BLaER1 treated with 17β-estradiol and CSF1 and Interleukin-3, amounts not matched to agents 10 nM and 100 nM (cell line): Measurements from ENCODE around the gene ANKRD36.
A peak's percentile ranks its signal among the peaks of the same experiment; 100 is the strongest.
"Not testable (repeated sequence)": the region's sequence is repeated elsewhere in the genome, so short reads cannot be mapped to it uniquely, and the experiment has no call there.

Experiments
- H3K27ac ChIP-seq, 11 experiments: shearing (Covaris generic); formaldehyde crosslinking; 2 replicates each; pipeline ENCODE4 v1.8.1; 2022
- H3K27me3 ChIP-seq, 11 experiments: shearing (Covaris generic); formaldehyde crosslinking; 2 replicates each; pipeline ENCODE4 v1.8.1; 2022
- H3K36me3 ChIP-seq, 11 experiments: shearing (Covaris generic); formaldehyde crosslinking; 2 replicates each; pipeline ENCODE4 v1.8.1; 2022
- H3K4me1 ChIP-seq, 10 experiments: shearing (Covaris generic); formaldehyde crosslinking; 2 replicates each; pipeline ENCODE4 v1.8.1; 2022
- H3K4me2 ChIP-seq, 11 experiments: shearing (Covaris generic); formaldehyde crosslinking; 2 replicates each; pipeline ENCODE4 v1.8.1; 2022
- H3K4me3 ChIP-seq, 10 experiments: shearing (Covaris generic); formaldehyde crosslinking; 2 replicates each; pipeline ENCODE4 v1.8.1; 2022
- H3K9ac ChIP-seq, 11 experiments: shearing (Covaris generic); formaldehyde crosslinking; 2 replicates each; pipeline ENCODE4 v1.8.1; 2022
- H3K9me3 ChIP-seq, 11 experiments: shearing (Covaris generic); formaldehyde crosslinking; replicated peaks in 1 of 11; 2 replicates each; pipeline ENCODE4 v1.8.1; 2022
- H4K20me1 ChIP-seq, 11 experiments: shearing (Covaris generic); formaldehyde crosslinking; 2 replicates each; pipeline ENCODE4 v1.8.1; 2022
- Cebpa-rat ChIP-seq, 11 experiments: shearing (Covaris generic); IDR thresholded peaks; 2 replicates each; pipeline ENCODE4 v1.8.1; 2022

Gene ANKRD36

DNA sequence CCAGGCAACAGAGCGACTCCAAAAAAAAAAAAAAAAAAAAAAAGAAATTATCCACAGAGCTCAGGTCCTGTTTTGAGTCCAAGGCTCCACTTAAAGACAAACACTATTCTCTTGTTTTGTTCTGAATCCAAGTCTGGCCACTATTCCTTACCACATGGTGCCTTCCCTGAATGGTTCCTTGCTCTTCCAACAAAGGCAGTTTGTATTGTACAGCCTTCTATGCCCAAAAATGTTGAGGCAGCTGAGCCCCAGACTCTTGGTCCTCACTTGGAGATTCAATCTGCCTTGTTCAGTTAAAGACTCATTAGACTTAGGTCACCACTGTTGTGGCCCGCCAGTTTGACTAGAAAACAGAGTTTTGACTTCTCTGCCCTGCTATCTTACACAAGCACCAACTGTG is 20.0 kb upstream of the ANKRD36 start:
- H3K4me3 ChIP-seq, H3K9ac ChIP-seq, H3K27ac ChIP-seq, H4K20me1 ChIP-seq, H3K9me3 ChIP-seq, H3K4me2 ChIP-seq, H3K27me3 ChIP-seq, H3K36me3 ChIP-seq: not testable (repeated sequence)
- peaks cover 7 to 21% (median 14%) of the 10 kb centered on the region in 10 experiments; a peak in 18 of 20 replicates for H3K4me1 ChIP-seq

DNA sequence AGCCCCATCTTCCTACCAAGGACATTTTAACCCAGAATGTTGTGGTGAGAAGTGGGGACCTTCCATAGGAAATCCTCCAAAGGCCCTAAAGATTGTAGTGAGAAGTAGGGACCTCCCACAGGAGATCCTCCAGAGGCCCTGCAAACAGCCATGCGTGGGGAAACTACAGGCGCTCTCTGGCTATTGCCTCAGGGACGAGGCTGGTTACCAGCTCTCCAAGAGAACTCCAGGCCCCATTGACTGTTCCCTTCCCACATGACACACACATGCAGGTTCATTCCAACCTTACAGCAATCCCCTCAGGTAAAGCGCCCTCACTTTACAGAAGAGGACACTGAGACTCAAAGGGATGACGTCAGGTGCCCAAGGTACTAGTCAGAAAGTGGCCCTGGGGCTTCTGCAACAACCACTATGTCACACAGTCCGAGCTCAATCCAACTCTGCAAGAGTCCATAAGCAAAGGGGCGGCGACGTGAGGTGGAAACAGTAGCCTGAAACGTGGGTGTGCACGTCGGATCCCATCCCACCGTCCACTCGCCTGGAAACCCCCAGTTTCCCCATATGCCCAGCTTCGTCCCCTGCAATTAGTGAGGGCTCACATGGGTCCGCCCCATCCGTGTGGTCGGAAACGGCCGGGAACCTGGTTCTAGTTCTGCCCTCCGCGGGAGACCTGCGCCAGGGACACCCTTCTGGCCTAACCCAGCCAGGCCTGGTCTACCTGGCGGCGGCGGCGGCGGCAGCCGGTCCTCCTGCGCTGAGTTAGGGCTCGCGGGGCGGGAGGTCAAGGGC is 18.8 kb upstream of the ANKRD36 start:
- H3K36me3 ChIP-seq, H3K9me3 ChIP-seq, H3K27ac ChIP-seq, H3K27me3 ChIP-seq, H4K20me1 ChIP-seq: not testable (repeated sequence)
- peak overlapping the region; percentile 42 to 63 (median 52); a peak in 18 of 20 replicates for H3K4me3 ChIP-seq
- peak overlapping the region in 8 of 11 experiments; percentile 26 to 81 (median 48); a peak in 13 of 22 replicates for H3K4me2 ChIP-seq
- H3K9ac ChIP-seq, result peak overlapping the region in 2 of 11 experiments; percentile 50 to 66; a peak in 5 of 22 replicates
- peaks cover 7 to 21% (median 14%) of the 10 kb centered on the region in 10 experiments; a peak in 18 of 20 replicates for H3K4me1 ChIP-seq

DNA sequence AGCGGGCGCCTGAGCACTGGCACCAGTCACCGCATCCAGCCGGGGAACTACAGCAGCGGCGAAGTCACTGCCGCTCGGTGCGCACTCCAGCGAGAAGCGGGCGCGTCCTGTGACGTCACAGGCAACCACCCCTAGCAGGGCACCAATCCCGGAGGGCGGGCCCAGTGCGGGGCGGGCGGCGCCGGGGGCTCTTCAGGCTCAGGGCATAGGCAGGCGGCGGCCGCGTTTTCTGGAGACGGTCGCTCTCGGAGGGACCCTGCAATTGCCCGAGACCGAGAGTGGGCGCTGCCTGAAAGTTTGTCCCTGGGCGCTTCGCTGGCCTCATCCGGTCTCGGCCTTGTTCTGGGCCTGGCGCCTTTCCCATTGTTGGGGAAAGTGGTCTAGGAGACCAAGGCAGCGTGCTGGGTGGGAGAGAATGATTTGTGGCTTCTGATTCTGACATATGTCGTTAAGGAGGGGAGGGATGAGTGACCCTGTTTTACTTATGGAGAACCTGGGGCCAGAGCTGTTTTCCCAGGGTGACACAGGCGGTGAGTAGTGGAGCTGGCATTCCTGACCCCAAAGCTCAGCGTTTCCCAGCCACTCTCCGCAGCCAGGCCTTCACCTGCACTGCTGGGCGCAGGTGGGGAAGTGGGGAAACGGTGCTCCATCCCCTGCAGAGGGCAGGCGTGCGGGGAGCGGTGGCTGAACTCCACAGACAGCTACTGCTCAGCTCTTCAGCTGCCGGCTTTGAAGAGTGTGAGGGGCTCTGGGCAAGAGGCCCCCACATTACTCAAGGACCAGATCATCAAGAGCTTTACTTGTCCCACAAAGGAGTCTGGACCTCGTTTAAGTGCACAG is 18.0 kb upstream of the ANKRD36 start, which contains the start of gene FAHD2B:
FAHD2B (minus strand) TSS at position 111 of the 840 bp plus-strand sequence. CDS start 3,176 bp downstream, outside the sequence.
- peaks cover 7 to 21% (median 14%) of the 10 kb centered on the region in 10 experiments; a peak in 18 of 20 replicates for H3K4me1 ChIP-seq
- H3K4me3 ChIP-seq, result peak within 1 kb of the TSS; percentile 42 to 63 (median 52)
- H3K9ac ChIP-seq, result peak within 1 kb of the TSS; percentile 42 to 66 (median 54); a peak in 18 of 22 replicates
- H3K36me3 ChIP-seq, H3K27ac ChIP-seq, H4K20me1 ChIP-seq, H3K27me3 ChIP-seq, H3K9me3 ChIP-seq: not testable (repeated sequence)
- H3K4me2 ChIP-seq, result peak within 1 kb of the TSS; percentile 73 to 89 (median 80)

DNA sequence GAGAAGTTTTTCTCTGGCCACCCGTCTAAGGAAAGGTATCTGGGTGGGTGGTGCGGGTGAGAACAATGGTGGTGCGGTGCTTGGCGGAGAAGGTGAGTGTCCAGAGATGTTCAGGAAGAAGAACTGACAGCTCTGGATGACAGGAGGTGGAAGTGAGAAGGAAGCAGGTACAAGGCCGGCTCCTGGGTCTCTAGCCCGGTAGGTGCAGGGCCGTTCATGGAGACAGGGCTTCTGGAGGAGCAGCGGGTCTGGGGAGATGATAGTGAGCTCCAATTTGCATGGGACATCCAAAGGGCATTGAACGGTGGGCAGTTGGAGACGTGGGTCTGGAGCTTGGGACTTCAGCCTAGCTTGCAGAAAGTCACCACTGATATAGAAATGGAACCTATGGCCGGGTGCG is 17.3 kb upstream of the ANKRD36 start:
- Histone ChIP-seq H3K4me3 (peak overlapping the region in 8 of 10 experiments; percentile 42 to 63 (median 52); a peak in 13 of 20 replicates), H3K9me3 (no peaks in the 10 kb centered on the region), H3K4me2 (peak overlapping the region; percentile 73 to 89 (median 80)), H3K9ac (peak overlapping the region in 9 of 11 experiments; percentile 42 to 66 (median 54); a peak in 7 of 22 replicates), H3K36me3 (no peaks in the 10 kb centered on the region), H4K20me1 (no peaks in the 10 kb centered on the region), H3K27me3 (no peaks in the 10 kb centered on the region), H3K27ac (no peak overlapping the region), H3K4me1 (peaks cover 7 to 21% (median 14%) of the 10 kb centered on the region in 10 experiments; a peak in 18 of 20 replicates)
- no peak for TF ChIP-seq Cebpa-rat (IDR thresholded peaks at IDR 0.05)

DNA sequence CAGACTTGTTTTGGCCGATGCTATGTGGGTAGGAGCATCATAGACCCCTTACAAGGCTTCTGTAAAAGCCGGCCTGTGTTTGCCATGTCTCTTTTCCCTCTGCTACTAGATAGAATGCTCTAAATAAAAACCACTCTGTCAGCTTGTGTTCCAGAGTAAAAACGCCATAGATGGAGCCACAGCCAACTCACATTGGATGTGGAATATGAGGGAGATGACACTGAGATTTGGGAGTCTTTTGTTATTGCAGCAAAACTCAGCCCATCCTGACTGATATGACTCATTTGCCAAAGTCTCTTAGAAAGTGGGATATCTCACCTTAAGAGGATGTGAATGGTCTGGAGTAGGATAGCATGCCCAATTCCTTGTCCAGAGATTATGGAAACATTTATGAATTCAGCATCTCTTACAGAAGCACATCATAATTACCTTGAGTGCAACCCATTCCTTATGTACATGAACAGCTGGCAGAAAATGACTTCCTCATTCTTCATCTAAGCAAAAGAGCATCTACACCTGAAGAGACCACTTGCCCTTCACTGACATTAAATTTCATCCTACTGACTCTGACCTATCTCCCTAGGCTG is 14.1 kb upstream of the ANKRD36 start:
- not testable (repeated sequence) for H3K4me3 ChIP-seq, H3K27me3 ChIP-seq, H3K36me3 ChIP-seq, H4K20me1 ChIP-seq, H3K9ac ChIP-seq, H3K27ac ChIP-seq, H3K4me2 ChIP-seq
- H3K4me1 ChIP-seq, result peaks cover 7 to 14% (median 11%) of the 10 kb centered on the region in 10 experiments; a peak in 18 of 20 replicates
- H3K9me3 ChIP-seq, result peaks cover under 1 to 11% (median 4%) of the 10 kb centered on the region in 11 experiments; a peak in 19 of 22 replicates

DNA sequence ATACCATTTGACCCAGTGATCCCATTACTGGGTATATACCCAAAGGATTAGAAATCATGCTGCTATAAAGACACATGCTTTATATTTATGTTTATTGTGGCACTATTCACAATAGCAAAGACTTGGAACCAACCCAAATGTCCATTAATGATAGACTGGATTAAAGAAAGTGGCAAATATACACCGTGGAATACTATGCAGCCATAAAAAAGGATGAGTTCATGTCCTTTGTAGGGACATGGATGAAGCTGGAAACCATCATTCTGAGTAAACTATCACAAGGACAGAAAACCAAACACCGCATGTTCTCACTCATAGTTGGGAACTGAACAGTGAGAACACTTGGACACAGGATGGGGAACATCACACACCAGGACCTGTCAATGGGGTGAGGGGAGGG is 6.1 kb upstream of the ANKRD36 start:
- not testable (repeated sequence) for H3K4me3 ChIP-seq, H3K27me3 ChIP-seq, H3K27ac ChIP-seq, H3K9ac ChIP-seq, H3K36me3 ChIP-seq, H4K20me1 ChIP-seq, H3K4me2 ChIP-seq
- H3K4me1 ChIP-seq, result peaks cover 0 to 17% (median 9%) of the 10 kb centered on the region in 10 experiments; a peak in 12 of 20 replicates
- H3K9me3 ChIP-seq, result peaks cover 7 to 18% (median 12%) of the 10 kb centered on the region in 11 experiments; a peak in 19 of 22 replicates

DNA sequence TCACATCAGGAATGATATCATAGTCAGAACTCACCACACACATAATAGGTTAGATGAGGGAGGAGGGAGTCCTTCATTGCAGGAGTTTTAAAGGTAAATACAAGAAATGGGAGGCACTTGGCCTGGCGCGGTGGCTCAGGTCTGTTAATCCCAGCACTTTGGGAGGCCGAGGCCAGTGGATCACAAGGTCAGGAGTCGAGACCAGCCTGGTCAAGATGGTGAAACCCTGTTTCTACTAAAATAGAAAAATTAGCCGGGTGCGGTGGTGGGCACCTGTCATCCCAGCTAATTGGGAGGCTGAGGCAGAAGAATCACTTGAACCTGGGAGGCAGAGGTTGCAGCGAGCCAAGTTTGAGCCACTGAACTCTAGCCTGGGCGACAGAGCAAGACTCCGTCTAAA is 1.7 kb upstream of the ANKRD36 start:
- H3K27ac ChIP-seq, H3K36me3 ChIP-seq, H3K4me2 ChIP-seq, H4K20me1 ChIP-seq, H3K27me3 ChIP-seq, H3K9me3 ChIP-seq, H3K4me3 ChIP-seq, H3K9ac ChIP-seq: not testable (repeated sequence)
- H3K4me1 ChIP-seq, result peaks cover 0 to 17% (median 9%) of the 10 kb centered on the region in 10 experiments; a peak in 13 of 20 replicates

DNA sequence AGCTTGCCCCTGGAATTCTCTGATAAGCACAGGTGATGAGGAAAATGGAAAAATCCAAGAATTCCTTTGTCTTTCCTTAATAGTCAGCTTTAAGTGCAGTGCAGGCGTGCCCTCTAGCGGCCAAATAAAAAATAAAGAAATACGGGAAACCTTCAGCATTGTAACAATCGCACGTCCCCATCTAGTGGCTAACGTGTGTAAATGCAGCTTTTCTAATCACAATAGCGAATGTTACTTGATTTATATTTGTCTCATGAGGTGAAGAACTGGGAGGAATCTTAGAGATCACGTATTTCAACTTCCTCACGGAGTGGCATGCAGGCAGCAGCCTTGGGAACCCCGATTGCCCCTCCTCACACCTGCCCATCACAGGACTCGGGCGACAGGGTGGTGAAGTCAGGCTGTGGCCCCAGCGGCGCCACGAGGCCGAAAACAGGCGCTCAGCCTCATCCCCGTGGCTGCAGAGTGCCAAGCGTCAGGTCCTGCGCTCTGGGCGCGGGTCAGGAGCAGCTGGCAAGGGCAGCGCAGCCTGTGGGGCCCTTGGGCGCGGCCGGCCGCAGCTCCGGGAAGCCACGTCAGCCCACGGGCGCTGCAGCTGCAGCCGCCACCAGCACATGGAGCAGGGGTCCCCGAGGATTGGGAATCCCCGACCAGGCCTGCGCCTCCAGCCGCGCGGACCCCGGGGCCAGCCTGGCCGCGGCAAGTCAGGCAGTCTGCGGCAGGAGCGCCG is 468 bp upstream of the ANKRD36 start:
- peak overlapping the region; percentile 90 to 99 (median 97) for H3K4me2 ChIP-seq

DNA sequence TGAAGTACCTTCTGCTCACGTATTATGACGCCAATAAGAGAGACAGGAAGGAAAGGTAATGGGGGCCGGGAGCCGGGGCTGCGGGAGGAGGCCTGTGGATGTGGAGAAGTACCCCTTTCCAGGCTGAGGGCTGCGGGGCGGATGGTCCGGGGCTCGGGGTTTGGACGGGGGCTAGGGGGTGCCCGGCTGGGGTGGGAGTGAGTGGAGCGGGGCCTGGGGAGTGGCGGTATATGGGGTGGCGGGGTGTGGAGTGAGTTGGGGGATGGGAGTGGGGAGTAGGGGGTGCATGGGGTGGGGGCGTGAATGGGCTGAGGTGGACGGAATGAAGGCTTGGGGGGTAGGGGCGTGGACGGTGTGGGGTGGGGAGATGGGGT is 916 bp downstream of the ANKRD36 start:
- Histone ChIP-seq H3K27ac (peak overlapping the region in 10 of 11 experiments; percentile 55 to 87 (median 81); a peak in 21 of 22 replicates), H3K4me2 (peak overlapping the region; percentile 32 to 99 (median 95); a peak in 20 of 22 replicates), H3K4me1 (peaks cover 0 to 13% (median 4%) of the 10 kb centered on the region in 10 experiments; a peak in 13 of 20 replicates), H3K4me3 (peak overlapping the region; percentile 65 to 80 (median 71)), H3K9ac (peak overlapping the region; percentile 76 to 85 (median 83))
- not testable (repeated sequence) for H3K27me3 ChIP-seq, H3K36me3 ChIP-seq, H3K9me3 ChIP-seq, H4K20me1 ChIP-seq

More for the DNA sequence above, 468 bp upstream of the ANKRD36 start:
- not testable (repeated sequence) for H3K9me3 ChIP-seq, H3K27me3 ChIP-seq, H3K36me3 ChIP-seq, H4K20me1 ChIP-seq
- Histone ChIP-seq H3K27ac (peak overlapping the region; percentile 65 to 87 (median 81); a peak in 21 of 22 replicates), H3K4me1 (peaks cover 0 to 17% (median 9%) of the 10 kb centered on the region in 10 experiments; a peak in 13 of 20 replicates), H3K4me3 (peak overlapping the region; percentile 65 to 80 (median 71)), H3K9ac (peak overlapping the region; percentile 76 to 85 (median 83))

DNA sequence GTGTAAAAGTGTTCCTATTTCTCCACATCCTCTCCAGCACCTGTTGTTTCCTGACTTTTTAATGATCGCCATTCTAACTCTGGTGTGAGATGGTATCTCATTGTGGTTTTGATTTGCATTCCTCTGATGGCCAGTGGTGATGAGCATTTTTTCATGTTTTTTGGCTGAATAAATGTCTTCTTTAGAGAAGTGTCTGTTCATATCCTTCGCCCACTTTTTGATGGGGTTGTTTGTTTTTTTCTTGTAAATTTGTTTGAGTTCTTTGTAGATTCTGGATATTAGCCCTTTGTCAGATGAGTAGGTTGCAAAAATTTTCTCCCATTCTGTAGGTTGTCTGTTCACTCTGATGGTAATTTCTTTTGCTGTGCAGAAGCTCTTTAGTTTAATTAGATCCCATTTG is 16.1 kb downstream of the ANKRD36 start:
- H3K27me3 ChIP-seq, H3K9ac ChIP-seq, H3K4me2 ChIP-seq, H3K4me3 ChIP-seq, H4K20me1 ChIP-seq, H3K4me1 ChIP-seq, H3K27ac ChIP-seq: not testable (repeated sequence)
- H3K9me3 ChIP-seq, result peaks cover 0 to 14% (median 0%) of the 10 kb centered on the region in 11 experiments; a peak in 4 of 22 replicates
- H3K36me3 ChIP-seq, result peaks cover 0 to 14% (median 5%) of the 10 kb centered on the region in 11 experiments; a peak in 8 of 22 replicates

DNA sequence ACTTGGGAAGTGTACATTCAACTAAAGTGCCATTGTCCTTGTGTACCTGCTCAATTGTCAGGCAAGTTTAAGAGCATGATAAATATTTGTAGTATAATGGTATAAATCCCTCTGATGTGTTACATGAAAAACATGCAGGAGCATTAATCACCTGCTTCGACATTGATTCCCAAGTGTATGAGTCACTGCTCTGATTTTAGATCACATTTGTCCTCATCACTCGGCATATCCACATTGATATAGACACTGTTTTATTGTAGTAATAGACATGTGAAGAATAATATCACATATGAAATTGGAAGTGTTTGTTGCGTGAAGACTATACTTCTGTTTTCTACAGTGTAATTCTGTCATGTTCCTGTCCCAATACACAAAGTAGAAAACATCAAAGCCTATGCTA is 31.1 kb downstream of the ANKRD36 start:
- peaks cover 0 to 31% (median 17%) of the 10 kb centered on the region in 11 experiments; a peak in 17 of 22 replicates for H3K36me3 ChIP-seq
- not testable (repeated sequence) for H3K4me1 ChIP-seq, H3K9ac ChIP-seq, H4K20me1 ChIP-seq, H3K9me3 ChIP-seq, H3K27me3 ChIP-seq, H3K27ac ChIP-seq, H3K4me2 ChIP-seq, H3K4me3 ChIP-seq

DNA sequence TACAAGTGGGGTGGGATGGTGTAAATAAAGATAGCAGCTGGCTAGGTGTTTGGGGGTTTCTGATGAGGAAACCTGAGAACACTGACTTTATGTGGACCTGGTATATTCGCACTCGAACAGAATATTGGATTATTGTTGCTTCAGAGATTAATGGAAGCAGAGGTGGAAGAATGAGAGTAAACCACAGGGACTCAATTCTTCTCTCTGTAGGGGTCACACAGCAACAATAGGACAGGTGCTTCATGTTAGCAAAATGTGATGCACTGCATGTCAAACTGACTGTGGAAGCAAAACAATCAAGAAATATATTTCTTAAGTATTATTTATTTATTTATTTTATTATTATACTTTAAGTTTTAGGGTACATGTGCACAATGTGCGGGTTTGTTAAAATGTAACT is 53.6 kb downstream of the ANKRD36 start:
- not testable (repeated sequence) for H3K4me3 ChIP-seq, H3K27me3 ChIP-seq, H3K27ac ChIP-seq, H3K4me1 ChIP-seq, H3K9ac ChIP-seq, H3K4me2 ChIP-seq, H4K20me1 ChIP-seq
- H3K9me3 ChIP-seq, result peaks cover 14 to 22% (median 20%) of the 10 kb centered on the region in 11 experiments
- H3K36me3 ChIP-seq, result peaks cover 5 to 34% (median 15%) of the 10 kb centered on the region in 11 experiments; a peak in 21 of 22 replicates
